Neural cell (in vitro differentiated cells): ENCODE measurements around the gene MMP13.

ENCODE experiments used
- EP300 ChIP-seq: fragments of 450-650 bp; conservative IDR thresholded peaks from 2 replicates; pipeline ENCODE4 v1.6.1; 2014; ENCODE audit warnings: antibody characterized with exemption, mild to moderate bottlenecking, moderate library complexity; ENCODE audit not compliant: poor library complexity, severe bottlenecking
- EZH2 ChIP-seq: fragments of 200-600, 300-800 bp; shearing (Covaris generic), sonication (generic); IDR thresholded peaks from 2 replicates; pipeline ENCODE4 v1.6.1; 2014; ENCODE audit warnings: antibody characterized with exemption, low read length, borderline replicate concordance, mild to moderate bottlenecking; ENCODE audit not compliant: insufficient read depth, poor library complexity, severe bottlenecking
- MXI1 ChIP-seq: fragments of 450-650 bp; conservative IDR thresholded peaks from 2 replicates; pipeline ENCODE4 v1.6.1; 2014; ENCODE audit warnings: antibody characterized with exemption, mild to moderate bottlenecking; ENCODE audit not compliant: poor library complexity, severe bottlenecking
- POLR2AphosphoS5 ChIP-seq: IDR thresholded peaks from 2 replicates; pipeline ENCODE4 v1.6.1; 2012
- RAD21 ChIP-seq: fragments of 450-650 bp; conservative IDR thresholded peaks from 2 replicates; pipeline ENCODE4 v1.6.1; 2014; ENCODE audit warnings: antibody characterized with exemption, mild to moderate bottlenecking, moderate library complexity
- TF ChIP-seq, protein P1 (sequence below): fragments of 450-650 bp; IDR thresholded peaks from 2 replicates; pipeline ENCODE4 v1.5.1; 2014; ENCODE audit warnings: antibody characterized with exemption, mild to moderate bottlenecking, moderate library complexity; ENCODE audit not compliant: poor library complexity, severe bottlenecking

GRCh38 chr11:102915044-102915375, 40.5 kb downstream of the MMP13 start:
- TF ChIP-seq EP300 (no peak), RAD21 (no peak), EZH2 (no peak), POLR2AphosphoS5 (no peak), MXI1 (no peak)
- TF ChIP-seq, protein P1, sequence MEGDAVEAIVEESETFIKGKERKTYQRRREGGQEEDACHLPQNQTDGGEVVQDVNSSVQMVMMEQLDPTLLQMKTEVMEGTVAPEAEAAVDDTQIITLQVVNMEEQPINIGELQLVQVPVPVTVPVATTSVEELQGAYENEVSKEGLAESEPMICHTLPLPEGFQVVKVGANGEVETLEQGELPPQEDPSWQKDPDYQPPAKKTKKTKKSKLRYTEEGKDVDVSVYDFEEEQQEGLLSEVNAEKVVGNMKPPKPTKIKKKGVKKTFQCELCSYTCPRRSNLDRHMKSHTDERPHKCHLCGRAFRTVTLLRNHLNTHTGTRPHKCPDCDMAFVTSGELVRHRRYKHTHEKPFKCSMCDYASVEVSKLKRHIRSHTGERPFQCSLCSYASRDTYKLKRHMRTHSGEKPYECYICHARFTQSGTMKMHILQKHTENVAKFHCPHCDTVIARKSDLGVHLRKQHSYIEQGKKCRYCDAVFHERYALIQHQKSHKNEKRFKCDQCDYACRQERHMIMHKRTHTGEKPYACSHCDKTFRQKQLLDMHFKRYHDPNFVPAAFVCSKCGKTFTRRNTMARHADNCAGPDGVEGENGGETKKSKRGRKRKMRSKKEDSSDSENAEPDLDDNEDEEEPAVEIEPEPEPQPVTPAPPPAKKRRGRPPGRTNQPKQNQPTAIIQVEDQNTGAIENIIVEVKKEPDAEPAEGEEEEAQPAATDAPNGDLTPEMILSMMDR = no peak
